Caco-2 (cell line): ENCODE measurements around the gene DNASE2. TPM values are rescaled to one million over a fixed set of nuclear protein-coding genes. Genes with fewer than 3 reads are reported as not detected.

Experiments used
- BruUV-seq: library from RNA; stranded (reverse); fragments of 400-500 nt; replicated peaks from 2 replicates; lab custom pipeline; 2021; lab: Mats Ljungman, UMichigan
- CTCF ChIA-PET: fragments of 300-600 bp; sonication (Branson Sonifier 250); formaldehyde crosslinking; loops from one replicate; lab custom pipeline; 2022; ENCODE audit warnings: antibody characterized with exemption; lab: Charles Lee
- POLR2A ChIA-PET: fragments of 300-600 bp; sonication (Branson Sonifier 250); formaldehyde crosslinking; loops from one replicate; lab custom pipeline; 2022; ENCODE audit warnings: antibody characterized with exemption; lab: Charles Lee
- DNase-seq, 2 experiments: peaks; one replicate each; pipeline versions ENCODE4 v3.0.0 to v3.0.0-alpha.2; 2020 to 2022
- H3K27me3 ChIP-seq: replicated peaks from 2 replicates; pipeline ENCODE4 v1.6.0; 2011; ENCODE audit warnings: low read length; ENCODE audit not compliant: control insufficient read depth, insufficient read depth
- H3K36me3 ChIP-seq: 2 replicates; pipeline ENCODE4 v1.5.1; 2011; ENCODE audit warnings: low read length; ENCODE audit not compliant: control insufficient read depth, insufficient read depth
- H3K4me1 ChIP-seq: fragments of 250-450 bp; sonication (Bioruptor Pico); 2 replicates; pipeline ENCODE4 v1.5.1; 2020; ENCODE audit warnings: mild to moderate bottlenecking
- H3K4me3 ChIP-seq: 2 replicates; pipeline ENCODE4 v1.5.1; 2011; ENCODE audit warnings: low read depth, mild to moderate bottlenecking, control low read depth, low read length
- H3K9me3 ChIP-seq: fragments of 250-450 bp; sonication (Bioruptor Pico); 2 replicates; pipeline ENCODE4 v1.5.1; 2020; ENCODE audit warnings: mild to moderate bottlenecking, moderate library complexity
- H3K27ac Mint-ChIP-seq: one replicate; pipeline ENCODE4 v1.8.0; 2022; ENCODE audit warnings: mixed read lengths; ENCODE audit not compliant: unreplicated experiment
- H3K27me3 Mint-ChIP-seq: one replicate; pipeline ENCODE4 v1.8.0; 2022; ENCODE audit warnings: mixed read lengths; ENCODE audit not compliant: insufficient read depth, unreplicated experiment
- H3K36me3 Mint-ChIP-seq: one replicate; pipeline ENCODE4 v1.8.0; 2022; ENCODE audit warnings: mild to moderate bottlenecking, mixed read lengths; ENCODE audit not compliant: insufficient read depth, unreplicated experiment
- H3K4me1 Mint-ChIP-seq: one replicate; pipeline ENCODE4 v1.8.0; 2022; ENCODE audit warnings: low read depth, mixed read lengths; ENCODE audit not compliant: unreplicated experiment
- H3K4me3 Mint-ChIP-seq: one replicate; pipeline ENCODE4 v1.8.0; 2022; ENCODE audit warnings: mild to moderate bottlenecking, moderate library complexity, mixed read lengths; ENCODE audit not compliant: unreplicated experiment
- H3K9me3 Mint-ChIP-seq: one replicate; pipeline ENCODE4 v1.8.0; 2022; ENCODE audit warnings: mixed read lengths; ENCODE audit not compliant: unreplicated experiment
- intact Hi-C: fragments of 100-400 bp; cut with micrococcal nuclease; formaldehyde crosslinking; loops from one replicate; pipeline ENCODE4 v1.10.0; 2022; ENCODE audit not compliant: unreplicated experiment
- total RNA-seq: library from RNA; stranded (reverse); gene quantifications from 2 replicates; pipeline ENCODE4 v1.2.3, GENCODE V29; 2022
- TF ChIP-seq, protein P1 (sequence below), 2 experiments: fragments of 200-600 bp in 1 of 2; IDR thresholded peaks; 1 replicate in 1 of 2; 2 replicates in 1 of 2; pipeline versions ENCODE4 v1.5.1 to v1.8.0; 2011 to 2022; ENCODE audit warnings: antibody characterized with exemption in 1 of 2, control low read depth in 1 of 2, inconsistent platforms in 1 of 2, low read depth in 1 of 2, low read length in 1 of 2, mild to moderate bottlenecking in 1 of 2, moderate library complexity in 1 of 2; ENCODE audit not compliant: insufficient read depth in 1 of 2, severe bottlenecking in 1 of 2, unreplicated experiment in 1 of 2

Gene DNASE2
- total RNA-seq, 1 experiment from 2014 or later = 3.8 TPM

DNA sequence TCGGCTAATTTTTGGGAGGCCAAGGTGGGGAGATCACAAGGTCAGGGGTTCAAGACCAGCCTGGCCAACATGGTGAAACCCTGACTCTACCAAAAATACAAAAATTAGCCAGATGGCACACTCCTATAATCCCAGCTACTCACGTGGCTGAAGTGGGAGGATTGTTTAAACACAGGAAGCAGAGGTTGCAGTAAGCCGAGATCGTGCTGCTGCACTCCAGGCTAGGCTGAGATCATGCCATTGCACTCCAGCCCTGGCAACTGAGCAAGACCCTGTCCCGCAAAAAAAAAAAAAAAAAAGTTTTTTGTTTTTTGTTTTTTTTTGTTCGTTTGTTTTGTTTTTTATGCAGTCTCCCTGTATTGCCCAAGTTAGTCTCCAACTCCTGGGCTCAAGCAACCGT is 21.7 kb downstream of the DNASE2 start:
- Histone ChIP-seq H3K36me3 (no peaks in the 10 kb centered on the region), H3K9me3 (no peaks in the 10 kb centered on the region), H3K4me3 (no peak overlapping the region), H3K4me1 (no peaks in the 10 kb centered on the region), H3K27me3 (no peaks in the 10 kb centered on the region)
- no peaks in the 10 kb centered on the region for H3K4me1 Mint-ChIP-seq
- POLR2A ChIA-PET = no interaction called here
- no peak overlapping the region for H3K4me3 Mint-ChIP-seq
- no peaks in the 10 kb centered on the region for H3K36me3 Mint-ChIP-seq
- TF ChIP-seq, protein P1, sequence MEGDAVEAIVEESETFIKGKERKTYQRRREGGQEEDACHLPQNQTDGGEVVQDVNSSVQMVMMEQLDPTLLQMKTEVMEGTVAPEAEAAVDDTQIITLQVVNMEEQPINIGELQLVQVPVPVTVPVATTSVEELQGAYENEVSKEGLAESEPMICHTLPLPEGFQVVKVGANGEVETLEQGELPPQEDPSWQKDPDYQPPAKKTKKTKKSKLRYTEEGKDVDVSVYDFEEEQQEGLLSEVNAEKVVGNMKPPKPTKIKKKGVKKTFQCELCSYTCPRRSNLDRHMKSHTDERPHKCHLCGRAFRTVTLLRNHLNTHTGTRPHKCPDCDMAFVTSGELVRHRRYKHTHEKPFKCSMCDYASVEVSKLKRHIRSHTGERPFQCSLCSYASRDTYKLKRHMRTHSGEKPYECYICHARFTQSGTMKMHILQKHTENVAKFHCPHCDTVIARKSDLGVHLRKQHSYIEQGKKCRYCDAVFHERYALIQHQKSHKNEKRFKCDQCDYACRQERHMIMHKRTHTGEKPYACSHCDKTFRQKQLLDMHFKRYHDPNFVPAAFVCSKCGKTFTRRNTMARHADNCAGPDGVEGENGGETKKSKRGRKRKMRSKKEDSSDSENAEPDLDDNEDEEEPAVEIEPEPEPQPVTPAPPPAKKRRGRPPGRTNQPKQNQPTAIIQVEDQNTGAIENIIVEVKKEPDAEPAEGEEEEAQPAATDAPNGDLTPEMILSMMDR (IDR thresholded peaks at IDR 0.05; ENCODE audit: insufficient read depth in 1 of 2, low read depth in 1 of 2, low read length in 1 of 2, severe bottlenecking in 1 of 2, unreplicated experiment in 1 of 2) = no peak
- intact Hi-C loops = no loop called here
- DNase-seq = no peak
- H3K9me3 Mint-ChIP-seq = no peaks in the 10 kb centered on the region
- CTCF ChIA-PET = no interaction called here
- BruUV-seq = no TSS peak
- peaks cover 2% of the 10 kb centered on the region for H3K27me3 Mint-ChIP-seq
- H3K27ac Mint-ChIP-seq = no peak overlapping the region

- Mint-ChIP-seq H3K27me3 (peaks cover 2% of the 10 kb centered on the region), H3K9me3 (no peaks in the 10 kb centered on the region), H3K4me1 (no peaks in the 10 kb centered on the region), H3K27ac (no peak overlapping the region), H3K36me3 (no peaks in the 10 kb centered on the region), H3K4me3 (no peak overlapping the region)
- Histone ChIP-seq H3K36me3 (no peaks in the 10 kb centered on the region), H3K27me3 (no peaks in the 10 kb centered on the region), H3K4me3 (no peak overlapping the region), H3K4me1 (no peaks in the 10 kb centered on the region), H3K9me3 (no peaks in the 10 kb centered on the region)
- TF ChIP-seq, protein P1 (IDR thresholded peaks at IDR 0.05; ENCODE audit: insufficient read depth in 1 of 2, low read depth in 1 of 2, low read length in 1 of 2, severe bottlenecking in 1 of 2, unreplicated experiment in 1 of 2) = no peak
- intact Hi-C loops = no loop called here
- DNase-seq = no peak
- ChIA-PET POLR2A (interaction anchor here (0.6 kb wide), 1 partner anchor 162 kb away, joined by 4 read pairs; the partner anchor contains the start of gene FBXW9), CTCF (interaction anchor here (0.6 kb wide), 1 partner anchor 224 kb away, joined by 3 read pairs; no protein-coding TSS in a partner anchor)
- no TSS peak for BruUV-seq
Observed at GRCh38 chr19:12858041-12858928, 23.0 kb downstream of the DNASE2 start.

DNA sequence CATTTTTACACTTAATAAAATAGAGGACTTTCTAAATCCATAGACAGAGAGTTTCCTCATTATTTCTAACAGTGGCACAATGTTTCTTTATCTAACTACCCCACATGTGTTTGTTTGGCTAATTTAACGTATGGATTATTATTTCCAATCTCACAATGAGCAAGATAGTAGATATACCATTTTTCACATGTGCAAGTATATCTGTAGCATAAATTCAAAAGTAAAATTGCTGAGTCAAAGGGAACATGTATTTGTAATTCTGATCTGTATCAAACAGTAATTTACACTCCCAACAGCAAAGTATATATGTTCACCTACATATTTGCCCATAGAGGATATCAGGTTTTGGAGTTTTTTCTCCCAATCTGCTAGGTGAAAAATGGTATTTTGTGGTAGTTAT is 24.6 kb downstream of the DNASE2 start:
- intact Hi-C loops = no loop called here
- H3K9me3 ChIP-seq = no peaks in the 10 kb centered on the region
- H3K4me1 ChIP-seq = no peaks in the 10 kb centered on the region
- no peaks in the 10 kb centered on the region for H3K4me1 Mint-ChIP-seq
- no peaks in the 10 kb centered on the region for H3K36me3 ChIP-seq
- H3K9me3 Mint-ChIP-seq = no peaks in the 10 kb centered on the region
- TF ChIP-seq, protein P1 (IDR thresholded peaks at IDR 0.05; ENCODE audit: insufficient read depth in 1 of 2, low read depth in 1 of 2, low read length in 1 of 2, severe bottlenecking in 1 of 2, unreplicated experiment in 1 of 2) = no peak
- H3K27ac Mint-ChIP-seq = no peak overlapping the region
- CTCF ChIA-PET = no interaction called here
- H3K4me3 Mint-ChIP-seq = no peak overlapping the region
- BruUV-seq = no TSS peak
- peaks cover 2% of the 10 kb centered on the region for H3K27me3 Mint-ChIP-seq
- H3K4me3 ChIP-seq = no peak overlapping the region
- POLR2A ChIA-PET = no interaction called here
- H3K36me3 Mint-ChIP-seq = no peaks in the 10 kb centered on the region
- DNase-seq = no peak
- H3K27me3 ChIP-seq = no peaks in the 10 kb centered on the region
